Coronary artery (tissue), 2 donors: Measurements from ENCODE around the gene TIGD6.

Source experiments
- DNase-seq: peaks from one replicate; pipeline ENCODE4 v3.0.0-alpha.2; 2017; ENCODE audit warnings: low spot score
- H3K27ac ChIP-seq, 2 donors: fragments of 200-600 bp; sonication (generic); one replicate each; pipeline ENCODE4 v1.5.1; 2016 to 2019
- H3K4me3 ChIP-seq: fragments of 200-600 bp; sonication (generic); 2 replicates; pipeline ENCODE4 v1.5.1; 2016; ENCODE audit warnings: mild to moderate bottlenecking, moderate library complexity
- CTCF ChIP-seq: fragments of 200-600 bp; sonication (generic); IDR thresholded peaks from one replicate; pipeline ENCODE4 v1.5.1; 2019; ENCODE audit warnings: antibody characterized with exemption

The TIGD6 gene

DNA sequence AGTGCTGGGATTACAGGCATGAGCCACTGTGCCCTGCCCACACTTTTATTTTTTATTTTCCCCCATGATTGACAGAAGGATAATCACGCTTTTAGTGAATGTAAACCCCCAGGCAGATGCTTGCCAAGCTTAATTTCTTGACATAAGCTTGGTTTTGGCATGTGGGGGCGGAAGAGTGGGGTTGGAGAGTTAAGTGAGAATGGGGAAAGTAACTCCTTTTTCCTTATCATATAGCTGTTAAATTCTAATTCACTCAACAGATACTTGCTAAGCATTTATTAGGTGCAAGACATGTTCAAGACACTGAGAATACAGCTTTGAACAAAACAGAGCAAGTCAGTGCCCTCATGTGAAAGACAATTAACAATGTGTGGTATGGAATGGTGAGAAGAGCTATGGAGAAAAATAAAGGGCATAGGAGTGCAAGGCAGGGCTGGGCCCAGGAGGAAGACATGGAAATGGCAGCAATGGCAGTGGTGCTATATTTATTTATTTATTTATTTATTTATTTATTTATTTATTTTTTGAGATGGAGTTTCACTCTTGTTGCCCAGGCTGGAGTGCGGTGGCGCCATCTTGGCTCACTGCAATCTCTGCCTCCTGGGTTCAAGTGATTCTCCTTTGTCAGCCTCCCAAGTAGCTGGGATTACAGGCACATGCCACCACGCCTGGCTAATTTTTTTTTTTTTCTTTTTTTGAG, 37.7 kb downstream of the TIGD6 start:
- TF ChIP-seq CTCF, result no peak
- Histone ChIP-seq H3K27ac (no peak overlapping the region), H3K4me3 (no peak overlapping the region)
- no peak for DNase-seq

GRCh38 chr5:149961957-149962409, 38.5 kb downstream of the TIGD6 start:
- DNase-seq, result no peak
- Histone ChIP-seq H3K4me3 (no peak overlapping the region), H3K27ac (no peak overlapping the region)
- TF ChIP-seq CTCF, result peak; percentile 29

DNA sequence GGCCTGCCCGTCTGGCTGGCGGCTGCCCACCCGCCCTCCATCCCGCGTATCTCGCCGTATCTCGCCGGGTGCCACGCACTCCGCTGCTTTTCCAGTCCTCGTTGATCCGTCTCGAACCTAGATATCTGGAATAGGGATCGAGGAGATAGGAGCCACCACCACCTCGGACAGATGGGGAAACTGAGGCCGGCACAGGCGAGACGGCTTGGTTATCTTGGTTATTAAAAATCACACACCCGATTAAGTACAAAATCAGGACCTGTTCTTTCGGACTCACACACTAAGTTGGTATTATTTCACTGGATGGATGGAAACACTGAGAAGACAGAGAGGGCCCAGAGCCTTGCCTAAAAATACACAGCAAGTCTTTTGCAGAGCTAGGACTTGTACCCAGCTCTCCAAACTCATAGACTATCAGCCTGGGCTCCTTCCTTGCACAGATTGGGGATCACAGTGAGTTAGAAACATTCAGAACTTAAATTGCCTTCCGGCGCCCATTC, 39.2 kb downstream of the TIGD6 start:
- H3K27ac ChIP-seq, result peak overlapping the region; percentile 83 to 91
- peak overlapping the region; percentile 88 for H3K4me3 ChIP-seq
- TF ChIP-seq CTCF, result no peak
- DNase-seq, result no peak

- Histone ChIP-seq H3K27ac (peak within 1 kb of the TSS; percentile 83 to 91), H3K4me3 (peak within 1 kb of the TSS; percentile 88)
- no peak for TF ChIP-seq CTCF
- DNase-seq, result peak; percentile 99
Observed at GRCh38 chr5:149960272-149961185, 39.9 kb downstream of the TIGD6 start, which contains the start of gene SLC26A2. TSS of gene SLC26A2 (plus strand) at chr5:149960758. CDS start at chr5:149977653, 16,895 bp downstream.

DNA sequence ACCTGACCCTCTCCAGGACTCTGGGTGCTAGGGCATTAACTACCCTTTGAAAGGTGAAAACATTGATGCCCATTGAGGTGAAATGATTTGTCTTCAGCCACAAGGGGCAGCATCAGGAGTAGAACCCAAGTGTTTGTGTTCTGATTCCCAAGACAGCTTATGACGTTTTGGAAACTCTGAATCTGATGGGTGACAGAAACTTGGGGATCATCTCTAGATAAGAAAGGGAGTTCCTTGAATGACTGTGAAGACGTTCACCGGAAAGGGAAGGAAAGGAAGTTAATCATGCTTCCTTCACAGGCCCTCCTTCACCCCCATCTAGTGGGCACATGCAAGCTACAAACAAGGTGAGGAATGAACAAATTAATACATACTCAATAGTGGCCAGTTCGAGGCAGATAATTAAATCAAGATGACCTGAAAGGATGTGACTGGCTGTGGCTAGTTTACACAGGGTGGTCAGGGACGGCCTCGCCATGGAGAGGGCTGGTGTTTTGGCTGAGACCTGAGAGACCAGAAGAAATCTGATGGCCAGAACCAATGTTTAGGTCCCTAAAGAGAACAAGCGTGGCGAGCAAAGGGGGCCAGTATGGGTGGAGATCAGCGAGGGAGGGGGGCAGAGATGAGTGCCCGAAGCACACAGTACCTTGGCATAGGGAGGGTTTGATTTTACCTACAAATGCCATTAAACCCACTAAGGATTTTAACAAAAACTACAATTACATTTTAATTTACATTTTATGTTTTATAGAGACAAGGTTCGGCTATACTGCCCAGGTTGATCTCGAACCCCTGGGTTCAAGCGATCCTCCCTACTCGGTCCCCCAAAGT, 40.8 kb downstream of the TIGD6 start:
- H3K4me3 ChIP-seq, result peak overlapping the region; percentile 88
- no peak for TF ChIP-seq CTCF
- H3K27ac ChIP-seq, result peak overlapping the region; percentile 83 to 91
- no peak for DNase-seq

DNA sequence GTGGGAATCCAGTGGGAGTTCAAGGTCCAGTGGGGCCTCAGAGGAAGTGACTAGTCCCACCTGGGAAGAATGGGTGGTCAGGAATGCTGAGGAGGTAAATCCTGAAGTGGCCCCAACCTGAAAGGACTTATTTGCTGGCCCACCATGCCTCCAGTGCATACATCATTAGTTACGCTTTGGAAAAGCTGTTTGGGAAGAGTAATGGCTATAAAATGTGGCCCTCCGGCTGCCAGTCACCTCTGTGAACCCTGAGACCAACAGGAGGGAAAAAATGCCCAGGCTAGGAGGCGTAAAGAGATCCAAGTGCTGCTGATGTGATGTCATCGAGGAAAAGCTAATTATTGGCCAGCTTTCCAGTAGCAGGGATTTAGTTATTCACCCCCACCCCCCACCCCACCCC, 42.6 kb downstream of the TIGD6 start:
- Histone ChIP-seq H3K27ac (no peak overlapping the region), H3K4me3 (no peak overlapping the region)
- DNase-seq, result no peak
- TF ChIP-seq CTCF, result no peak
